ENCODE results near the gene SGMS1.

DNA sequence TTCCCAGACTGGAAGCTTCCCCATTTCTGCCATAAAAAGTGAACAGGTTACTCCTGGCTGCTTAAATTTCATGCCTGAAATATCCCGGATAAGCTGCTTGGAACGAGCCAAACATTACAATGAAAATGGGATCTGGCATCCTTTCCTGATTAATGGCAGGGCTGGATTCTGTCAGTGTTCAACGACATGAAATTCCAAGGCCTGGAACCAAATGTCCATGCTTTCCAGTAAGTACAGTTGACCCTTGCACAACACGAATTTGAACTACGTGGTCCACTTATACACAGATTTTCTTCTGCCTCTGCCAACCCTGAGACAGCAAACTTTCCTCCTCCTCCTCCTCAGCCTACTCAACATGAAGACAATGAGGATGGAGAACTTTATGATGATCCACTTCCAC lies 65.4 kb downstream of the SGMS1 start:
- TF ChIP-seq POLR2AphosphoS5 (IDR thresholded peaks at IDR 0.05; ENCODE audit: low read depth, low read length) (no peak), POLR2A (IDR thresholded peaks at IDR 0.05; ENCODE audit: low read depth, low read length) (no peak), TAF1 (IDR thresholded peaks at IDR 0.05; ENCODE audit: low read depth, low read length) (no peak), POU2F2 (IDR thresholded peaks at IDR 0.05; ENCODE audit: low read depth, low read length) (no peak), SPI1 (IDR thresholded peaks at IDR 0.05; ENCODE audit: low read depth, low read length) (no peak), PAX5 (IDR thresholded peaks at IDR 0.05; ENCODE audit: insufficient read depth, low read length, severe bottlenecking) (no peak)

Data from GM12891 (cell line).